Natural killer cell (primary cell): ENCODE data around the gene BRPF1. TPM values are rescaled to one million over a fixed set of nuclear protein-coding genes. Genes with fewer than 3 reads are reported as not detected.

ENCODE experiments used
- ATAC-seq, 3 donors: fragments of 150-1000 bp in 2 of 3; fragments of 200-7000 bp in 1 of 3; cut with Tn5 transposase; 1 replicate in 1 of 3; 2 replicates in 2 of 3; pipeline ENCODE4 v1.10.0; 2021; ENCODE audit warnings: mild to moderate bottlenecking in 2 of 3, moderate library complexity in 2 of 3
- DNase-seq, 2 donors: peaks; one replicate each; pipeline versions ENCODE4 v3.0.0 to v3.0.0-alpha.2; 2013 to 2021; ENCODE audit warnings: mixed read lengths in 1 of 2
- H3K27ac ChIP-seq: one replicate; pipeline ENCODE4 v1.5.1; 2013; ENCODE audit warnings: mild to moderate bottlenecking, low read length
- H3K27me3 ChIP-seq: one replicate; pipeline ENCODE4 v1.6.1; 2013; ENCODE audit warnings: low read length; ENCODE audit not compliant: control insufficient read depth, insufficient read depth
- H3K36me3 ChIP-seq: one replicate; pipeline ENCODE4 v1.6.1; 2013; ENCODE audit warnings: low read length; ENCODE audit not compliant: control insufficient read depth, insufficient read depth
- H3K4me1 ChIP-seq: one replicate; pipeline ENCODE4 v1.6.1; 2013; ENCODE audit warnings: low read length; ENCODE audit not compliant: control insufficient read depth, insufficient read depth
- H3K4me3 ChIP-seq: one replicate; pipeline ENCODE4 v1.5.1; 2013; ENCODE audit warnings: low read length
- H3K9me3 ChIP-seq: one replicate; pipeline ENCODE4 v1.6.1; 2013; ENCODE audit warnings: low read length; ENCODE audit not compliant: control insufficient read depth, insufficient read depth
- H3K27ac Mint-ChIP-seq, 2 donors: one replicate each; pipeline ENCODE4 v1.8.0; 2022; ENCODE audit warnings: mild to moderate bottlenecking in 2 of 2, mixed read lengths in 2 of 2, moderate library complexity in 1 of 2
- H3K27me3 Mint-ChIP-seq, 2 donors: one replicate each; pipeline ENCODE4 v1.8.0; 2022; ENCODE audit warnings: low read depth in 2 of 2, mixed read lengths in 2 of 2
- H3K36me3 Mint-ChIP-seq: one replicate; pipeline ENCODE4 v1.8.0; 2022; ENCODE audit warnings: mixed read lengths
- H3K4me1 Mint-ChIP-seq, 2 donors: one replicate each; pipeline ENCODE4 v1.8.0; 2022; ENCODE audit warnings: mixed read lengths in 2 of 2
- H3K4me3 Mint-ChIP-seq: one replicate; pipeline ENCODE4 v1.8.0; 2022; ENCODE audit warnings: mild to moderate bottlenecking, moderate library complexity, mixed read lengths
- H3K9me3 Mint-ChIP-seq, 2 donors: one replicate each; pipeline ENCODE4 v1.8.0; 2022; ENCODE audit warnings: mixed read lengths in 2 of 2
- WGBS: methylation state at CpG from one replicate; pipeline ENCODE4 v1.1.7; 2013; ENCODE audit warnings: missing lambda C conversion rate; ENCODE audit not compliant: insufficient coverage; 5-methylcytosine and 5-hydroxymethylcytosine counted together
- intact Hi-C: fragments of 100-400 bp; cut with micrococcal nuclease; formaldehyde crosslinking; loops from one replicate; pipeline ENCODE4 v1.14.2; 2022
- total RNA-seq, 4 donors: library from RNA; stranded (reverse); fragments of 120-200 nt in 1 of 4; gene quantifications; one replicate each; pipeline versions ENCODE4 v1.2.3 to v1.2.4, GENCODE V29; 2013 to 2022
- TF ChIP-seq, protein P1 (sequence below): fragments of 200-600 bp; IDR thresholded peaks from one replicate; pipeline ENCODE4 v1.8.0; 2022; ENCODE audit warnings: antibody characterized with exemption

BRPF1 gene
- total RNA-seq, 3 donors from 2014 or later (not counting 1 experiment from before 2014, with no cell fraction given), result 45.1 to 72.1 (median 66.5) TPM

DNA sequence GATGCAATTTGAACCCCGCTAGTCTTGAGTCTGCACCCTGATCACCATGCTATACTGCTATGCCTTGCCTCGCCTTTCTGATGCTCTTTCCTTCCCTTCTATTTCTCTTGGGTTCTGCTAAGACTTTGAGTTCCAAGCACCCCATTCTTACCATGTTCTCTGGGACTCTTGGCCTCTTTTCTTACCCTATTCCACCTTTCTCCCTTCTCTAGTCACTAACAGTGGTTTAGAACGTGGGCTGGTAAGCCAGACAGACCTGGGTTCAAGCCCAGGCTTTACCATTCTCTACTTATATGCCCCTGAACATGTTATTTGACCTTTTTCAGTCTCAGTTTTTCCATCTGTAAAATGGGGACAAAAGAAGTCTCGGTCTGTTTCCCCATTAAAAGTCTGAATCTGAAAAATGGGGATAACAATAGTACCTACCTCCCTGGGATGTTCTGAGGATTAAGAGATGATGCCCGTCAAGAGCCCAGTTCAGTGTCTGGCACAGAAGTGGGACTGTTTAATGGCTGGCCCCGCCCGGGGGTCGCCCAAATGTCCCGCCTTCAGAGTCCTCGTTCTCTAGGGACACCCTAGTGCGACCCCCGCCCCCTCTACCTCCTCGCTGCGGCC lies 60.4 kb downstream of the BRPF1 start:
- peaks cover 43% of the 10 kb centered on the region for H3K4me1 ChIP-seq
- H3K27me3 ChIP-seq, result no peaks in the 10 kb centered on the region
- ATAC-seq (no peak), DNase-seq (peak in 1 of 2 donors; percentile 23)
- peak overlapping the region; percentile 92 for H3K4me3 Mint-ChIP-seq
- H3K9me3 ChIP-seq, result no peaks in the 10 kb centered on the region
- H3K36me3 ChIP-seq, result peaks cover 33% of the 10 kb centered on the region
- TF ChIP-seq, protein P1, sequence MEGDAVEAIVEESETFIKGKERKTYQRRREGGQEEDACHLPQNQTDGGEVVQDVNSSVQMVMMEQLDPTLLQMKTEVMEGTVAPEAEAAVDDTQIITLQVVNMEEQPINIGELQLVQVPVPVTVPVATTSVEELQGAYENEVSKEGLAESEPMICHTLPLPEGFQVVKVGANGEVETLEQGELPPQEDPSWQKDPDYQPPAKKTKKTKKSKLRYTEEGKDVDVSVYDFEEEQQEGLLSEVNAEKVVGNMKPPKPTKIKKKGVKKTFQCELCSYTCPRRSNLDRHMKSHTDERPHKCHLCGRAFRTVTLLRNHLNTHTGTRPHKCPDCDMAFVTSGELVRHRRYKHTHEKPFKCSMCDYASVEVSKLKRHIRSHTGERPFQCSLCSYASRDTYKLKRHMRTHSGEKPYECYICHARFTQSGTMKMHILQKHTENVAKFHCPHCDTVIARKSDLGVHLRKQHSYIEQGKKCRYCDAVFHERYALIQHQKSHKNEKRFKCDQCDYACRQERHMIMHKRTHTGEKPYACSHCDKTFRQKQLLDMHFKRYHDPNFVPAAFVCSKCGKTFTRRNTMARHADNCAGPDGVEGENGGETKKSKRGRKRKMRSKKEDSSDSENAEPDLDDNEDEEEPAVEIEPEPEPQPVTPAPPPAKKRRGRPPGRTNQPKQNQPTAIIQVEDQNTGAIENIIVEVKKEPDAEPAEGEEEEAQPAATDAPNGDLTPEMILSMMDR, result no peak
- WGBS, result 9% methylated on average over 14 of the region's 14 CpGs
- peaks cover 7% of the 10 kb centered on the region for H3K36me3 Mint-ChIP-seq
- H3K27me3 Mint-ChIP-seq, result no peaks in the 10 kb centered on the region
- peak overlapping the region; percentile 94 to 99 for H3K27ac Mint-ChIP-seq
- peak overlapping the region; percentile 88 for H3K27ac ChIP-seq
- peak overlapping the region; percentile 79 for H3K4me3 ChIP-seq
- intact Hi-C loops, result loop anchor here (1.0 to 5.0 kb wide), 4 partner anchors 17 to 143 kb away; partner anchors contain the start of genes BRPF1 and MTMR14
- peaks cover 54 to 71% of the 10 kb centered on the region in 2 donors for H3K4me1 Mint-ChIP-seq
- H3K9me3 Mint-ChIP-seq, result no peaks in the 10 kb centered on the region

DNA sequence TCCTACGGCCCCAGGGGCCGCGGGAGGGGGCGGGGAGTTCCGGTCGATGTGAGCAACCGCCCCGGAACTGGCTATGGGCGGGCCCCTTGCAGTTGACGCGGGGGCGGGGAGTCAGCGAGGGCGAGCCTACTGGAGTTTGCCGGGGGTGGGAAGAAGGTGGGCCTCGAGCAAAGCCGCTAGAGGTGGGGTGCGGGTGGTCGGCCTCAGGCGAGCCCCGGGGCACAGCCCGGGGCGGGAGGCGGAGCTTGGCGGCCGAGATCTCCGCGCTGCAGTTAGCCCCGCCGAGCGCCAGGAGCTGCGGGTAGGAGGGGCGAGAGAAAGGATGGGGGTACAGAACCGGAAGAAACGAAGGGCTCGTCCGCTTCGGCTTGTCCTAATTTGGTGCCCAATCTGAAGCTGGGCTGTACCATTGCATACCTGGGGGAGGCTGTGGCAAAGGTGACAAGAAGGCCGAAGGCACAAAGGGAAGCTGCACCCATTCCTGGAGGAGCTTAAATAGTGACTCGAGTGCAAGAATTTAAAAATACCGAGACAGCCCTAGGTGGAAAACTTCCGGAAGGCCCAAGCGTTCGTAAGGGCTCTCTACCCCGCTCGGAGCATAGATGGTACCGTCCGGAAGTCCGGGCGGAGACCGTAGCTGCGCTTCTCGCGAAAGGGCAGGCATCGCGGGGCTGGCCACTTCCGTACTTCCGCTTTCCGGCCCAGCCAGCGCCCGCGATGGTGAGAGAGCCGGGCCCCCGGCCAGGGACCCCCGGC lies 61.0 kb downstream of the BRPF1 start, which contains the start of the genes ARPC4 and TADA3:
Gene ARPC4 (plus strand): TSS at position 678 of the 756 bp plus-strand sequence. CDS start 40 bp downstream, at position 718.
Gene TADA3 (minus strand): TSS at position 69 of the 756 bp plus-strand sequence. CDS start 1,007 bp downstream, outside the sequence.
- H3K36me3 ChIP-seq, result peaks cover 36% of the 10 kb centered on the region
- DNase-seq (peak; percentile 91 to 96), ATAC-seq (peak; percentile 84 to 93 (median 84))
- Mint-ChIP-seq H3K36me3 (peaks cover 3% of the 10 kb centered on the region), H3K27me3 (no peaks in the 10 kb centered on the region), H3K9me3 (no peaks in the 10 kb centered on the region), H3K4me1 (peaks cover 58 to 71% of the 10 kb centered on the region in 2 donors), H3K4me3 (peak within 1 kb of the TSS; percentile 92), H3K27ac (peak within 1 kb of the TSS; percentile 94 to 99)
- peaks cover 47% of the 10 kb centered on the region for H3K4me1 ChIP-seq
- no peaks in the 10 kb centered on the region for H3K27me3 ChIP-seq
- intact Hi-C loops, result loop anchor here (1.0 to 5.0 kb wide), 4 partner anchors 16 to 143 kb away; partner anchors contain the start of genes BRPF1 and MTMR14
- peak within 1 kb of the TSS; percentile 79 for H3K4me3 ChIP-seq
- peak within 1 kb of the TSS; percentile 88 for H3K27ac ChIP-seq
- TF ChIP-seq, protein P1, result no peak
- H3K9me3 ChIP-seq, result no peaks in the 10 kb centered on the region
- WGBS, result under 1% methylated on average over 65 of the region's 65 CpGs

DNA sequence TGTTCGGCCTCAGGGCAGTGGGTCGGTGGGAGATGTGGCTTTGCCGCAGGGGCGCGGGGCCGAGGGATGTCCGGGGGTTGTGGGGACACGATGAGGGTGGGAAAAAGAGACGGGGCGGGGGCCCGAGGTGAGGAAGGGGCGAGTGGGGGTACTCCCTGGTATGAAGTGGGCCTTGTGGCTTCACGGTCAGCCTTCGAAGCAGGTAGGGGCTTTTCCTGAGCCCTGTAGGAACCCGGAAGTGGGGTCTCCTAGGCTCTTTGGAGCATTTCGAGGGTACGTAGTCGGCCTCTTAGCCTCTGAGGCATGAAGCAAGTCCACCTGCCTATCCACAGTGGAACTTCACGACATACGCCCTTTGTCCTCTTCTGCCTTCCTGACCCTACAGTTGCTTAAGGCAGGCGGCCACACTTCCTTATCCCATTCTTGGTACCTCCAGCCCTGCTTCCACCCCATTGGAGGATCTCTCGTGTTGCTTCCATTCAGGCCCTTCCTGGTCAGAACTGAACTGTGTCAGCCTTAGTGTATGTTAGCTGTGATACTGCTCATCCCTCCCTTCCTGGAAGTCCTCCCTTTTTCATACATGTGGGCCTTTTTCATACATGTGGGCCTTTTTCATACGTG lies 61.7 kb downstream of the BRPF1 start:
- under 1% methylated on average over 23 of the region's 23 CpGs for WGBS
- Mint-ChIP-seq H3K27me3 (no peaks in the 10 kb centered on the region), H3K4me3 (peak overlapping the region; percentile 92), H3K27ac (peak overlapping the region; percentile 94 to 99), H3K9me3 (no peaks in the 10 kb centered on the region), H3K4me1 (peaks cover 60 to 71% of the 10 kb centered on the region in 2 donors), H3K36me3 (no peaks in the 10 kb centered on the region)
- intact Hi-C loops, result loop anchor here (2.0 to 5.0 kb wide), 2 partner anchors 16 to 61 kb away; partner anchors contain the start of gene BRPF1
- TF ChIP-seq, protein P1, result no peak
- DNase-seq (peak in 1 of 2 donors; percentile 57), ATAC-seq (peak in 1 of 3 donors; percentile 4)
- H3K4me1 ChIP-seq, result peaks cover 49% of the 10 kb centered on the region
- peak overlapping the region; percentile 88 for H3K27ac ChIP-seq
- H3K4me3 ChIP-seq, result peak overlapping the region; percentile 79
- no peaks in the 10 kb centered on the region for H3K9me3 ChIP-seq
- H3K27me3 ChIP-seq, result no peaks in the 10 kb centered on the region
- peaks cover 39% of the 10 kb centered on the region for H3K36me3 ChIP-seq
